IMR-90 (cell line): ENCODE results near the gene TRPM3. TPM values are rescaled to one million over a fixed set of nuclear protein-coding genes. Genes with fewer than 3 reads are reported as not detected.

Source experiments
- ATAC-seq: fragments of 200-7000 bp; cut with Tn5 transposase; 2 replicates; pipeline ENCODE4 v1.9.1; 2020; ENCODE audit warnings: low read depth, mild to moderate bottlenecking, moderate library complexity
- BruUV-seq: library from RNA; stranded (reverse); fragments of 400-500 nt; replicated peaks from 2 replicates; lab custom pipeline; 2021; lab: Mats Ljungman, UMichigan
- CTCF ChIA-PET: fragments of 300-600 bp; formaldehyde crosslinking; extraction: SDS; loops from one replicate; lab custom pipeline; 2021; ENCODE audit warnings: antibody characterized with exemption; lab: Yijun Ruan, JAX
- POLR2A ChIA-PET: fragments of 300-600 bp; sonication (Branson Sonifier 250); formaldehyde crosslinking; loops from one replicate; lab custom pipeline; 2022; ENCODE audit warnings: antibody characterized with exemption; ENCODE audit not compliant: unreplicated experiment; lab: Charles Lee
- DNase-seq: peaks from one replicate; pipeline ENCODE4 v3.0.0; 2013
- H2AFZ ChIP-seq: replicated peaks from 2 replicates; pipeline ENCODE3; 2013; ENCODE audit warnings: low read length, mild to moderate bottlenecking; ENCODE audit not compliant: poor library complexity
- H2AK5ac ChIP-seq: 2 replicates; pipeline ENCODE4 v1.6.1; 2013; ENCODE audit warnings: low read depth, low read length, inconsistent platforms
- H2AK9ac ChIP-seq: replicated peaks from 2 replicates; pipeline ENCODE3; 2013; ENCODE audit warnings: mild to moderate bottlenecking, low read depth, low read length, moderate library complexity; ENCODE audit not compliant: poor library complexity
- H2BK120ac ChIP-seq: 2 replicates; pipeline ENCODE4 v1.6.1; 2013; ENCODE audit warnings: low read depth, low read length, inconsistent platforms
- H2BK15ac ChIP-seq: 3 replicates; pipeline ENCODE4 v1.6.1; 2013; ENCODE audit warnings: low read depth, low read length, inconsistent platforms
- H2BK20ac ChIP-seq: 2 replicates; pipeline ENCODE4 v1.6.1; 2013; ENCODE audit warnings: low read depth, mild to moderate bottlenecking, inconsistent platforms, low read length, moderate library complexity
- H2BK5ac ChIP-seq: 2 replicates; pipeline ENCODE4 v1.6.1; 2013; ENCODE audit warnings: mild to moderate bottlenecking, low read depth, low read length, inconsistent platforms; ENCODE audit not compliant: poor library complexity, severe bottlenecking
- H3K14ac ChIP-seq: replicated peaks from 2 replicates; pipeline ENCODE4 v1.6.1; 2013; ENCODE audit warnings: low read depth, low read length, inconsistent platforms
- H3K18ac ChIP-seq: 2 replicates; pipeline ENCODE4 v1.6.1; 2013; ENCODE audit warnings: low read depth, low read length, control low read depth
- H3K23ac ChIP-seq: 2 replicates; pipeline ENCODE4 v1.6.1; 2013; ENCODE audit warnings: low read depth, low read length, inconsistent platforms
- H3K27ac ChIP-seq: 2 replicates; pipeline ENCODE4 v1.5.1; 2013; ENCODE audit warnings: mild to moderate bottlenecking, control low read depth, low read length; ENCODE audit not compliant: insufficient read depth
- H3K27me3 ChIP-seq: 2 replicates; pipeline ENCODE4 v1.6.1; 2013; ENCODE audit warnings: low read length; ENCODE audit not compliant: control insufficient read depth, insufficient read depth
- H3K36me3 ChIP-seq: 2 replicates; pipeline ENCODE4 v1.6.1; 2013; ENCODE audit warnings: low read length, mixed read lengths; ENCODE audit not compliant: control insufficient read depth, insufficient read depth
- H3K4ac ChIP-seq: 2 replicates; pipeline ENCODE4 v1.6.1; 2013; ENCODE audit warnings: low read depth, low read length, inconsistent platforms
- H3K4me1 ChIP-seq: 2 replicates; pipeline ENCODE4 v1.6.1; 2013; ENCODE audit warnings: low read length, mixed read lengths; ENCODE audit not compliant: control insufficient read depth, insufficient read depth
- H3K4me2 ChIP-seq: 2 replicates; pipeline ENCODE4 v1.6.1; 2013; ENCODE audit warnings: low read depth, mild to moderate bottlenecking, control low read depth, low read length, moderate library complexity
- H3K4me3 ChIP-seq: 2 replicates; pipeline ENCODE4 v1.5.1; 2013; ENCODE audit warnings: low read depth, mild to moderate bottlenecking, control low read depth, low read length, moderate library complexity; ENCODE audit not compliant: insufficient read depth
- H3K56ac ChIP-seq: 2 replicates; pipeline ENCODE4 v1.6.1; 2013; ENCODE audit warnings: low read length, inconsistent platforms; ENCODE audit not compliant: insufficient read depth; ENCODE audit errors: extremely low read depth
- H3K79me1 ChIP-seq, 2 experiments: 2 replicates each; pipeline ENCODE4 v1.6.1; 2013; ENCODE audit warnings: low read length in 2 of 2, inconsistent platforms in 1 of 2, low read depth in 1 of 2
- H3K9ac ChIP-seq: 2 replicates; pipeline ENCODE4 v1.6.1; 2013; ENCODE audit warnings: low read depth, low read length, control low read depth
- H3K9me1 ChIP-seq: 2 replicates; pipeline ENCODE4 v1.6.1; 2013; ENCODE audit warnings: low read length, inconsistent platforms; ENCODE audit not compliant: insufficient read depth
- H3K9me3 ChIP-seq: 2 replicates; pipeline ENCODE4 v1.6.1; 2013; ENCODE audit warnings: low read length; ENCODE audit not compliant: control insufficient read depth, insufficient read depth
- H4K20me1 ChIP-seq: 2 replicates; pipeline ENCODE4 v1.6.1; 2013; ENCODE audit warnings: low read length, inconsistent platforms; ENCODE audit not compliant: insufficient read depth
- H4K5ac ChIP-seq: 2 replicates; pipeline ENCODE4 v1.6.1; 2013; ENCODE audit warnings: mild to moderate bottlenecking, low read depth, low read length, control low read depth
- H4K8ac ChIP-seq, 2 experiments: 2 replicates each; pipeline ENCODE4 v1.6.1; 2013; ENCODE audit warnings: low read depth in 2 of 2, low read length in 2 of 2, control low read depth in 1 of 2, inconsistent platforms in 1 of 2
- H4K91ac ChIP-seq: 2 replicates; pipeline ENCODE4 v1.6.1; 2013; ENCODE audit warnings: low read depth, low read length, inconsistent platforms; ENCODE audit not compliant: insufficient read depth
- SMC3 ChIP-seq: fragments of 150-350 bp; IDR thresholded peaks from 2 replicates; pipeline ENCODE4 v1.6.1; 2016; ENCODE audit warnings: low read depth, mild to moderate bottlenecking, antibody characterized with exemption, low read length, moderate library complexity
- WGBS, 2 experiments: methylation state at CpG; one replicate each; pipeline versions ENCODE4 v1.1.5 to v1.1.7; 2013; ENCODE audit warnings: missing lambda C conversion rate in 2 of 2; ENCODE audit not compliant: insufficient read length in 1 of 2; ENCODE audit errors: extremely low coverage in 2 of 2; 5-methylcytosine and 5-hydroxymethylcytosine counted together
- dilution Hi-C: fragments of 300-500 bp; cut with HindIII; formaldehyde crosslinking; loops from one replicate; pipeline ENCODE4 v1.14.3; 2018; ENCODE audit warnings: low sequenced_read_pairs; ENCODE audit not compliant: unreplicated experiment
- in situ Hi-C: fragments of 300-500 bp; cut with MboI; formaldehyde crosslinking; loops from 3 replicates; pipeline ENCODE4 v1.14.3; 2019; ENCODE audit warnings: low sequenced_read_pairs, inconsistent platforms, mixed read lengths
- intact Hi-C: fragments of 100-400 bp; cut with micrococcal nuclease; formaldehyde crosslinking; loops from 2 replicates; pipeline ENCODE4 v1.10.0; 2022
- polyA plus RNA-seq, 3 experiments: library from polyadenylated mRNA; depleted of rRNA; stranded (reverse); fragments of >200 nt; gene quantifications; 2 replicates each; pipeline ENCODE4 v1.2.3, GENCODE V29; 2012; ENCODE audit warnings: low replicate concordance in 1 of 3
- total RNA-seq: library from RNA; depleted of rRNA; stranded (reverse); fragments of >200 nt; gene quantifications from 2 replicates; pipeline ENCODE4 v1.2.3, GENCODE V29; 2012
- TF ChIP-seq, protein P1 (sequence below): fragments of 150-350 bp; IDR thresholded peaks from 2 replicates; pipeline ENCODE4 v1.6.1; 2017; ENCODE audit warnings: mild to moderate bottlenecking, antibody characterized with exemption, low read length, low read depth

TRPM3 gene
- total and polyA plus RNA-seq, 2 of the 4 experiments (the other 2 are of a cell fraction) = not detected

DNA sequence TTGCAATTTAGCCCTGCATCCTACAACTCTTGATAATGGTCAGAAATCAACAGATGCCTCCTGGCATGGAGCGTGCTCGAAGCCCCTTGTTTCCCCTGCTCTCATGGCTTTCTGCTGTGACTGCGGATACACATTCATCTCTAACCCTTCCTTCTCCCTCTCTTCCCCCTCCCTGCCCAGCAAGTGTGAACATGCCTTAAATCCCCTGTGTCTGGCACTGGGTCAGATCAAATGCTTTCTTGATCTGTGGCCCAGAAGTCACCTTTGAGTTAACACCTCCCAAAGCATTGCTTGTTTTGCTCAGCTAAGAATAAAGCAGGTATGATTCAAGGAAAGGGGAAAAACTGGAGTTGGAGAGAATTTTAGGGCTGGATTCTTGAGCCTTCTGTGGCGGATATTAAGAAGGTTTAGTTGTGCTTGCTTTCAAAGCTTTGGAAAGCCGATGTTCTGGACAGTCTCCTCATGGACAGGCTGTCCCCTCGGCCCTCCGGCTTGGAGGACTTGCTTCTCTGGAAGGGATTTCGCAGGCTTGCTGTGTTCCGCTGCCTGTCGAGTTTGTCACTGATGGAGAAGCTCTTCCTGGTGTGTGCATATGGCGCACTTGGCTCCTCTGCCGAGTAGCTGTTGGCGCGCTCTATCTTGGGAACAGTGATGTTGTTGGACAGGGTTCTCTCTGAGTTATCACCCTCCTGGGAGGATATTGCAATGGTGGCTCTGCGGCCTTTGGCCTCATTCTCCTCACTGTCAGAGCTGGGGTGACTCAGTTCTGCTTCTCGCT is 585.7 kb downstream of the TRPM3 start:
- Histone ChIP-seq H3K18ac (no peak overlapping the region), H2AK9ac (no peak overlapping the region), H3K23ac (no peak overlapping the region), H2AK5ac (peak overlapping the region; percentile 75; the same call in 1 of the 2 replicates), H2AFZ (peak overlapping the region; percentile 53), H3K27ac (no peak overlapping the region), H4K20me1 (no peaks in the 10 kb centered on the region), H3K27me3 (no peaks in the 10 kb centered on the region), H2BK15ac (0 out of 3 replicates have a peak overlapping the region, but pooled peaks have one; percentile 35), H3K9ac (no peak overlapping the region), H3K4me2 (no peak overlapping the region), H2BK120ac (peak overlapping the region; percentile 71; the same call in 1 of the 2 replicates), H2BK5ac (no peak overlapping the region), H3K9me3 (no peaks in the 10 kb centered on the region), H4K91ac (peak overlapping the region; percentile 54; the same call in 1 of the 2 replicates), H3K14ac (0 out of 2 replicates have a peak overlapping the region, but pooled peaks have one; percentile 22), H3K4ac (peak overlapping the region; percentile 44; the same call in 1 of the 2 replicates), H3K4me3 (no peak overlapping the region), H3K9me1 (peaks cover 10% of the 10 kb centered on the region), H3K36me3 (no peaks in the 10 kb centered on the region), H3K79me1 (no peaks in the 10 kb centered on the region), H3K4me1 (peaks cover 15% of the 10 kb centered on the region), H4K8ac (0 out of 4 replicates have a peak overlapping the region, but pooled peaks of 1 of the 2 experiments have one; percentile 13), H2BK20ac (peak overlapping the region; percentile 55), H4K5ac (no peak overlapping the region), H3K56ac (no peak overlapping the region)
- no peak for TF ChIP-seq SMC3
- TF ChIP-seq, protein P1, sequence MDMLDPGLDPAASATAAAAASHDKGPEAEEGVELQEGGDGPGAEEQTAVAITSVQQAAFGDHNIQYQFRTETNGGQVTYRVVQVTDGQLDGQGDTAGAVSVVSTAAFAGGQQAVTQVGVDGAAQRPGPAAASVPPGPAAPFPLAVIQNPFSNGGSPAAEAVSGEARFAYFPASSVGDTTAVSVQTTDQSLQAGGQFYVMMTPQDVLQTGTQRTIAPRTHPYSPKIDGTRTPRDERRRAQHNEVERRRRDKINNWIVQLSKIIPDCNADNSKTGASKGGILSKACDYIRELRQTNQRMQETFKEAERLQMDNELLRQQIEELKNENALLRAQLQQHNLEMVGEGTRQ = no peak
- DNase-seq (no peak), ATAC-seq (no peak)
- no TSS peak for BruUV-seq
- intact Hi-C loops (no loop called here), in situ Hi-C loops (loop anchor here (5.0 kb wide), 1 partner anchor 52 kb away; no protein-coding TSS in a partner anchor), dilution Hi-C loops (no loop called here)
- POLR2A ChIA-PET = no interaction called here
- WGBS, 2 experiments = 85% methylated on average over 8 of the region's 16 CpGs; no CpG with 5 or more reads in 1 of the 2 experiments
- CTCF ChIA-PET = interaction anchor here (0.7 to 1.0 kb wide), 2 partner anchors 26 to 51 kb away, joined by 3 read pairs; no protein-coding TSS in a partner anchor
